Measurements from ENCODE around the gene EIF2D. TPM values are rescaled to one million over a fixed set of nuclear protein-coding genes. Genes with fewer than 3 reads are reported as not detected.

EIF2D gene
- polyA plus RNA-seq, 3 donors, result 16.4 to 31.6 (median 16.8) TPM

- no peak overlapping the region for H3K9ac ChIP-seq (ENCODE audit: insufficient read depth, low read length, poor library complexity, severe bottlenecking)
- WGBS (ENCODE audit: insufficient coverage), result 80% methylated on average over 3 of the region's 8 CpGs
- H3K27ac ChIP-seq (ENCODE audit: low read depth in 1 of 2, low read length in 2 of 2), result peak overlapping the region in 1 of 2 donors; percentile 10
- H3K9me3 ChIP-seq (replicated peaks in 1 of 2; ENCODE audit: control insufficient read depth in 1 of 2, insufficient read depth in 1 of 2, low read length in 2 of 2), result no peaks in the 10 kb centered on the region
- H3K4me1 Mint-ChIP-seq, result peaks cover 3% of the 10 kb centered on the region
- no peak overlapping the region for H3K4me2 ChIP-seq (replicated peaks; ENCODE audit: extremely low read depth, low read length, poor library complexity, severe bottlenecking)
- H2AFZ ChIP-seq (ENCODE audit: insufficient read depth, low read depth, low read length, poor library complexity, severe bottlenecking), result no peak overlapping the region
- H3K9me3 Mint-ChIP-seq, result no peaks in the 10 kb centered on the region
- no peaks in the 10 kb centered on the region for H3K27me3 Mint-ChIP-seq (ENCODE audit: low read depth in 3 of 3)
- peaks cover 67 to 80% of the 10 kb centered on the region in 2 donors for H3K36me3 Mint-ChIP-seq
- no peak overlapping the region for H3K4me3 Mint-ChIP-seq
- H3K4me1 ChIP-seq (ENCODE audit: control insufficient read depth in 1 of 2, insufficient read depth in 2 of 2, low read length in 2 of 2), result no peaks in the 10 kb centered on the region
- H3K36me3 ChIP-seq (replicated peaks in 1 of 2; ENCODE audit: control insufficient read depth in 1 of 2, insufficient read depth in 2 of 2, low read length in 2 of 2), result peaks cover 77 to 97% of the 10 kb centered on the region in 2 donors
- peak overlapping the region in 4 of 7 donors; percentile 21 to 50 (median 28) for H3K27ac Mint-ChIP-seq
- peak; percentile 43 for TF ChIP-seq CTCF (IDR thresholded peaks at IDR 0.05)
- no peak overlapping the region for H3K4me3 ChIP-seq (replicated peaks in 1 of 3; ENCODE audit: low read depth in 2 of 3, low read length in 3 of 3)
- intact Hi-C loops (cut with micrococcal nuclease), result no loop called here
- peaks cover 71% of the 10 kb centered on the region for H4K20me1 ChIP-seq (ENCODE audit: insufficient read depth, low read length)
- no peaks in the 10 kb centered on the region for H3K27me3 ChIP-seq (ENCODE audit: control insufficient read depth in 2 of 2, insufficient read depth in 2 of 2, low read length in 2 of 2)
- peak in 1 of 3 donors; percentile 77 for DNase-seq
- H3K79me2 ChIP-seq (ENCODE audit: insufficient read depth, low read length), result peaks cover 4% of the 10 kb centered on the region
Measured at GRCh38 chr1:206590025-206590758, 22.1 kb downstream of the EIF2D start.

- H3K4me1 Mint-ChIP-seq, result peaks cover 3% of the 10 kb centered on the region
- Histone ChIP-seq H3K9ac (ENCODE audit: insufficient read depth, low read length, poor library complexity, severe bottlenecking) (no peak overlapping the region), H3K4me2 (replicated peaks; ENCODE audit: extremely low read depth, low read length, poor library complexity, severe bottlenecking) (no peak overlapping the region), H3K36me3 (replicated peaks in 1 of 2; ENCODE audit: control insufficient read depth in 1 of 2, insufficient read depth in 2 of 2, low read length in 2 of 2) (peaks cover 77 to 97% of the 10 kb centered on the region in 2 donors), H3K4me3 (replicated peaks in 1 of 3; ENCODE audit: low read depth in 2 of 3, low read length in 3 of 3) (no peak overlapping the region), H3K4me1 (ENCODE audit: control insufficient read depth in 1 of 2, insufficient read depth in 2 of 2, low read length in 2 of 2) (no peaks in the 10 kb centered on the region), H3K27me3 (ENCODE audit: control insufficient read depth in 2 of 2, insufficient read depth in 2 of 2, low read length in 2 of 2) (no peaks in the 10 kb centered on the region), H4K20me1 (ENCODE audit: insufficient read depth, low read length) (peaks cover 81% of the 10 kb centered on the region), H3K79me2 (ENCODE audit: insufficient read depth, low read length) (peaks cover 14% of the 10 kb centered on the region), H3K27ac (ENCODE audit: low read depth in 1 of 2, low read length in 2 of 2) (no peak overlapping the region), H3K9me3 (replicated peaks in 1 of 2; ENCODE audit: control insufficient read depth in 1 of 2, insufficient read depth in 1 of 2, low read length in 2 of 2) (no peaks in the 10 kb centered on the region), H2AFZ (ENCODE audit: insufficient read depth, low read depth, low read length, poor library complexity, severe bottlenecking) (no peak overlapping the region)
- H3K4me3 Mint-ChIP-seq, result no peak overlapping the region
- peaks cover 0 to 2% (median 0%) of the 10 kb centered on the region in 7 donors for H3K9me3 Mint-ChIP-seq
- H3K27ac Mint-ChIP-seq, result peak overlapping the region in 3 of 7 donors; percentile 26 to 36 (median 31)
- peaks cover 69 to 82% of the 10 kb centered on the region in 2 donors for H3K36me3 Mint-ChIP-seq
- intact Hi-C loops (cut with micrococcal nuclease), result loop anchor here in 1 of 2 donors (5.0 kb wide), 1 partner anchor 112 kb away; no protein-coding TSS in a partner anchor
- 100% methylated on average over 5 of the region's 7 CpGs for WGBS (ENCODE audit: insufficient coverage)
- no peak for DNase-seq
- H3K27me3 Mint-ChIP-seq (ENCODE audit: low read depth in 3 of 3), result no peaks in the 10 kb centered on the region
- TF ChIP-seq CTCF (IDR thresholded peaks at IDR 0.05), result no peak
Measured at GRCh38 chr1:206589206-206589605, 23.1 kb downstream of the EIF2D start.
